OCI-LY1 (cell line): ENCODE measurements around the gene GRB7.

ENCODE experiments used
- H2AFZ ChIP-seq: fragments of 200-600 bp; sonication (generic), shearing (Covaris generic); 2 replicates; pipeline ENCODE4 v1.6.0; 2014; ENCODE audit warnings: antibody characterized with exemption, mild to moderate bottlenecking, low read length
- H3F3A ChIP-seq: fragments of 200-600 bp; sonication (generic), shearing (Covaris generic); 2 replicates; pipeline ENCODE4 v1.6.0; 2014; ENCODE audit warnings: mild to moderate bottlenecking, antibody characterized with exemption, low read length, moderate library complexity; ENCODE audit not compliant: insufficient read depth
- H3K27ac ChIP-seq: fragments of 200-600 bp; sonication (generic); 2 replicates; pipeline ENCODE4 v1.5.1; 2014; ENCODE audit warnings: low read length, mixed run types, mild to moderate bottlenecking, low read depth; ENCODE audit not compliant: poor library complexity, severe bottlenecking
- H3K27me3 ChIP-seq: fragments of 200-600 bp; sonication (generic); 2 replicates; pipeline ENCODE4 v1.6.0; 2014; ENCODE audit warnings: antibody characterized with exemption, mild to moderate bottlenecking, low read length, moderate library complexity; ENCODE audit not compliant: insufficient read depth
- H3K36me3 ChIP-seq: fragments of 200-600 bp; sonication (generic); 2 replicates; pipeline ENCODE4 v1.6.1; 2014; ENCODE audit warnings: mild to moderate bottlenecking, antibody characterized with exemption, low read length, moderate library complexity, mixed read lengths; ENCODE audit not compliant: insufficient read depth
- H3K4me1 ChIP-seq: fragments of 200-600 bp; sonication (generic); 2 replicates; pipeline ENCODE4 v1.5.1; 2014; ENCODE audit warnings: mild to moderate bottlenecking, low read length, moderate library complexity; ENCODE audit not compliant: insufficient read depth, severe bottlenecking
- H3K4me2 ChIP-seq: fragments of 200-600 bp; sonication (generic), shearing (Covaris generic); 2 replicates; pipeline ENCODE4 v1.6.1; 2014; ENCODE audit warnings: low read length
- H3K4me3 ChIP-seq: fragments of 200-600 bp; sonication (generic); 2 replicates; pipeline ENCODE4 v1.5.1; 2014; ENCODE audit warnings: low read length, low read depth, mild to moderate bottlenecking, mixed read lengths; ENCODE audit not compliant: poor library complexity, severe bottlenecking
- H3K79me2 ChIP-seq: fragments of 200-600 bp; shearing (Covaris generic); 2 replicates; pipeline ENCODE4 v1.6.1; 2016; ENCODE audit warnings: mixed run types, low read length, mixed read lengths; ENCODE audit not compliant: insufficient read depth
- H3K9ac ChIP-seq: fragments of 200-600 bp; sonication (generic), shearing (Covaris generic); 2 replicates; pipeline ENCODE4 v1.6.1; 2014; ENCODE audit warnings: mild to moderate bottlenecking, low read length, mixed read lengths
- H3K9me2 ChIP-seq: fragments of 200-600 bp; sonication (generic), shearing (Covaris generic); 2 replicates; pipeline ENCODE4 v1.6.1; 2014; ENCODE audit warnings: low read depth, mild to moderate bottlenecking, low read length, mixed read lengths
- H3K9me3 ChIP-seq: fragments of 200-600 bp; shearing (Covaris generic); 2 replicates; pipeline ENCODE4 v1.6.1; 2014; ENCODE audit warnings: low read length, mixed read lengths
- H4K20me1 ChIP-seq: fragments of 200-600 bp; sonication (generic), shearing (Covaris generic); 2 replicates; pipeline ENCODE4 v1.6.0; 2016; ENCODE audit warnings: mild to moderate bottlenecking, low read length; ENCODE audit not compliant: insufficient read depth
- EZH2 ChIP-seq: fragments of 200-600 bp; sonication (generic), shearing (Covaris generic); IDR thresholded peaks from 2 replicates; pipeline ENCODE4 v1.8.0; 2017; ENCODE audit warnings: borderline replicate concordance, mixed run types, mild to moderate bottlenecking, antibody characterized with exemption, low read length, moderate library complexity, mixed read lengths
- TF ChIP-seq, protein P1 (sequence below): fragments of 200-600 bp; sonication (generic), shearing (Covaris generic); IDR thresholded peaks from 2 replicates; pipeline ENCODE4 v1.5.1; 2017; ENCODE audit warnings: mild to moderate bottlenecking, antibody characterized with exemption, low read length, moderate library complexity, mixed read lengths

Gene GRB7

DNA sequence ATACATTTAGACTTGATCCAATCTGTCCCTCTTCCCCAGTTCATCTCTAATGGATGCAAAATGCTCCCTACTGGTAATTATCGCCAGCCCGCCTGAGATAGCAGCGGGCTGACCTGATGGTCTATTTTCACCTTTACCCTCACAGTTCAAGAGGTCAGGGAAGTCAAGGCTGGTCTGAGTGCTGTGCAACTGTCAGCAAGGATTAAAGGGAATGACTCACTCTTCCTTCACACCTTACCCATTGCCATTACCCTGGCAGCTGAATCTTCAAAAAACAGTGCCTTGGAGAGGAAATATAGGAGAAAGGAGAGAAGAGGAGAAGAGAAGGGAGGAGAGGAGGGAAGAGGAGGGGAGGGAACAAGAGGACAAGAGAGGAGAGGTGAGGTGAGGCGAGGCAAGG is 36.3 kb downstream of the GRB7 start:
- H3K9me2 ChIP-seq, result no peaks in the 10 kb centered on the region
- no peak overlapping the region for H2AFZ ChIP-seq
- H3F3A ChIP-seq, result peaks cover 6% of the 10 kb centered on the region; the same call in 1 of the 2 replicates
- peaks cover 89% of the 10 kb centered on the region for H3K36me3 ChIP-seq
- H3K27ac ChIP-seq, result peak overlapping the region; percentile 92
- TF ChIP-seq, protein P1, sequence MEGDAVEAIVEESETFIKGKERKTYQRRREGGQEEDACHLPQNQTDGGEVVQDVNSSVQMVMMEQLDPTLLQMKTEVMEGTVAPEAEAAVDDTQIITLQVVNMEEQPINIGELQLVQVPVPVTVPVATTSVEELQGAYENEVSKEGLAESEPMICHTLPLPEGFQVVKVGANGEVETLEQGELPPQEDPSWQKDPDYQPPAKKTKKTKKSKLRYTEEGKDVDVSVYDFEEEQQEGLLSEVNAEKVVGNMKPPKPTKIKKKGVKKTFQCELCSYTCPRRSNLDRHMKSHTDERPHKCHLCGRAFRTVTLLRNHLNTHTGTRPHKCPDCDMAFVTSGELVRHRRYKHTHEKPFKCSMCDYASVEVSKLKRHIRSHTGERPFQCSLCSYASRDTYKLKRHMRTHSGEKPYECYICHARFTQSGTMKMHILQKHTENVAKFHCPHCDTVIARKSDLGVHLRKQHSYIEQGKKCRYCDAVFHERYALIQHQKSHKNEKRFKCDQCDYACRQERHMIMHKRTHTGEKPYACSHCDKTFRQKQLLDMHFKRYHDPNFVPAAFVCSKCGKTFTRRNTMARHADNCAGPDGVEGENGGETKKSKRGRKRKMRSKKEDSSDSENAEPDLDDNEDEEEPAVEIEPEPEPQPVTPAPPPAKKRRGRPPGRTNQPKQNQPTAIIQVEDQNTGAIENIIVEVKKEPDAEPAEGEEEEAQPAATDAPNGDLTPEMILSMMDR, result no peak
- no peak for TF ChIP-seq EZH2
- no peaks in the 10 kb centered on the region for H3K27me3 ChIP-seq
- no peaks in the 10 kb centered on the region for H4K20me1 ChIP-seq
- peaks cover 99% of the 10 kb centered on the region for H3K79me2 ChIP-seq
- peak overlapping the region; percentile 80 for H3K4me3 ChIP-seq
- peak overlapping the region; percentile 84 for H3K9ac ChIP-seq
- H3K4me1 ChIP-seq, result peaks cover 85% of the 10 kb centered on the region
- H3K4me2 ChIP-seq, result peak overlapping the region; percentile 97
- no peaks in the 10 kb centered on the region for H3K9me3 ChIP-seq

DNA sequence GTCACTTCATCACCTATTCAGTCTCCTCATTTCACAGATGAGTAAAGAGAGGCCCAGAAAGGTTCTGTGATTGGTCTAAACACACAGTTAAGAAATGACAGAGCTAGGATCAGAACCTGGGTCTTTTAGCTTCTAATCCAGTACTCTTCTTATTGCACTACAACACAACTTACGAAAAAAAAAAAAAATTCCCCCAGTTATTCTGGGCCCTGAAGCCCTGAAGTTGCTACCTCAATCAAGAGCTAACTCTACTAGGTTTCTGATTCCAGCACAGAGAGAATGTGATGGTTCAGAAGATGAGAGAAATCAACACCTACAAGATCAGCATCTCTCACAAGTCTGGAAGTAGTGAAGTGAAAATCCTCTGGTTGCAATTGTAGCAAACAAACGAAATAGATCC is 37.3 kb downstream of the GRB7 start:
- Histone ChIP-seq H2AFZ (no peak overlapping the region), H3K27ac (peak overlapping the region; percentile 92), H3K4me3 (peak overlapping the region; percentile 80), H3K4me2 (peak overlapping the region; percentile 97), H3K9me3 (no peaks in the 10 kb centered on the region), H3K36me3 (peaks cover 84% of the 10 kb centered on the region), H3K4me1 (peaks cover 85% of the 10 kb centered on the region), H3K9me2 (no peaks in the 10 kb centered on the region), H3F3A (peaks cover 6% of the 10 kb centered on the region; the same call in 1 of the 2 replicates), H4K20me1 (no peaks in the 10 kb centered on the region), H3K27me3 (no peaks in the 10 kb centered on the region), H3K79me2 (peaks cover 99% of the 10 kb centered on the region), H3K9ac (peak overlapping the region; percentile 84)
- no peak for TF ChIP-seq EZH2
- TF ChIP-seq, protein P1, result no peak

DNA sequence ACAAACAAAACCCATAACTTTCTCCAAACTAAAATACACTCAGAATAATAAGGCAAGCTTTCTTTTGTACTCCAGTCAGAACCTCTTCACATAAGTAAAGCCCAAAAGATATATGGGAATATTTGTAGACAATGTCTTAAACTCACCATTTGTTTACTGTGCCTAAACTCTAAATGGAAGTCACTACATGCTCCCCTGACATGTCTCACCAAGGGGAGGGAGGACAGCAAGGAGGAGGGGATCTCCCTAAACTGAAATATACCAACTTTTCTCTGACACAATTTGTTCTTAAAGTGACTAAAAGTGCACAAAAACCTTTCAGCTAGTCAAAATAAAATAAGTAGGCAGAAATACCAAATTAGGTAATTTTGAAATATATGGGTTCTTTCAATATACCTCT is 38.5 kb downstream of the GRB7 start:
- peaks cover 98% of the 10 kb centered on the region for H3K79me2 ChIP-seq
- H3K27ac ChIP-seq, result peak overlapping the region; percentile 92
- H3K4me3 ChIP-seq, result peak overlapping the region; percentile 80
- H3K9me2 ChIP-seq, result no peaks in the 10 kb centered on the region
- H3F3A ChIP-seq, result no peaks in the 10 kb centered on the region
- H3K9me3 ChIP-seq, result no peaks in the 10 kb centered on the region
- peak overlapping the region; percentile 84 for H3K9ac ChIP-seq
- H3K27me3 ChIP-seq, result no peaks in the 10 kb centered on the region
- peaks cover 85% of the 10 kb centered on the region for H3K4me1 ChIP-seq
- peaks cover 79% of the 10 kb centered on the region for H3K36me3 ChIP-seq
- H2AFZ ChIP-seq, result no peak overlapping the region
- no peak for TF ChIP-seq EZH2
- peak overlapping the region; percentile 97 for H3K4me2 ChIP-seq
- no peaks in the 10 kb centered on the region for H4K20me1 ChIP-seq

DNA sequence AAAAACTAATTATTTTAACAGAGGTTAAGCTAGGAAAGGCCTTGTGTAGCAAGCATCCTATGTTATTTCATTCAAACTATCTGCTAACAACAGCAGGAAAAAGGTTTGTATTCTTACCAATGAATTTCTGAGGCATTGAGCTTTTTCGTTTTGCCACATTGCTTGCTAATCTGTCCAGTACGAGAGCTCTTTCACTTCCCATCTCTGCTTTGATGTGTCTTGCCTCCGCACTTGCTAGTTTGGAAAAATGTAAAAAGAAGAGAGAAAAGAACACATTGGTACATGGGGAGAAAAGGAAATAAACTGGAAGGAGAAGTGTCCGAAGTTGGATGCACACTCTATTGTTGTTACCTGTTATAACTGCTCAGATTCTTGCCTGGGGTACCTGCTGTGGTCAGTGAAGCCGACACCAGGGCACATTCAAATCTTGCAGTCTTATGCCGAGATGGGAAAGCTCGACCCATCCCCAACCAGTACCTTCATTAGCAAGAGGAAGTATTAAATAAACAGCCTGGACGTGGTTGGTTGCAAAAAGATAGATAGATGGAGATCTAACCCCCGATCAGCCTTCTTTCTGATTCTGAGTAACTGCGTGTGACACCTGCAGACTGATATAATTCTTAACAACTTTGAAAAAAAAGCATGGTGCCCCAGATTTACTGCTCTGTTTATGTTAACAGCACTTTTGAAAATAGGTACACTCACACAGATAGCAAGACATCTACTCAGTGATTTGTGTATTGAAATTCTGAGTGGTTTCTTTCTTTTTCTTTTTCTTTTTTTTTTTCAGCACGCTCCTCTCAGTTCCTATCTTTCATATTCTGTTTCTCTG is 40.0 kb downstream of the GRB7 start:
- peaks cover 98% of the 10 kb centered on the region for H3K79me2 ChIP-seq
- H3K4me3 ChIP-seq, result peak overlapping the region; percentile 80
- H3K4me2 ChIP-seq, result peak overlapping the region; percentile 97

More for the DNA sequence above, 40.0 kb downstream of the GRB7 start:
- H3F3A ChIP-seq, result no peaks in the 10 kb centered on the region
- no peaks in the 10 kb centered on the region for H4K20me1 ChIP-seq
- H2AFZ ChIP-seq, result no peak overlapping the region
- H3K9me2 ChIP-seq, result no peaks in the 10 kb centered on the region
- peaks cover 79% of the 10 kb centered on the region for H3K36me3 ChIP-seq
- H3K4me1 ChIP-seq, result peaks cover 85% of the 10 kb centered on the region
- no peaks in the 10 kb centered on the region for H3K27me3 ChIP-seq
- H3K9me3 ChIP-seq, result no peaks in the 10 kb centered on the region
- H3K27ac ChIP-seq, result peak overlapping the region; percentile 92
- TF ChIP-seq, protein P1, result no peak
- TF ChIP-seq EZH2, result no peak
- H3K9ac ChIP-seq, result peak overlapping the region; percentile 84
